Breast epithelium (tissue), 3 donors: ENCODE measurements around the gene ZNF57.

Source experiments
- CTCF ChIP-seq, 3 donors: fragments of 450-650 bp; IDR thresholded peaks; one replicate each; pipeline ENCODE4 v1.5.1; 2016 to 2017; ENCODE audit warnings: antibody characterized with exemption in 3 of 3, mild to moderate bottlenecking in 3 of 3, moderate library complexity in 3 of 3
- POLR2A ChIP-seq: fragments of 450-650 bp; IDR thresholded peaks from one replicate; pipeline ENCODE4 v1.6.1; 2016; ENCODE audit warnings: antibody characterized with exemption, mild to moderate bottlenecking, moderate library complexity
- POLR2AphosphoS5 ChIP-seq, 3 donors: sonication (generic); formaldehyde crosslinking; IDR thresholded peaks; one replicate each; pipeline ENCODE4 v1.6.1; 2017; ENCODE audit warnings: antibody characterized with exemption in 3 of 3

DNA sequence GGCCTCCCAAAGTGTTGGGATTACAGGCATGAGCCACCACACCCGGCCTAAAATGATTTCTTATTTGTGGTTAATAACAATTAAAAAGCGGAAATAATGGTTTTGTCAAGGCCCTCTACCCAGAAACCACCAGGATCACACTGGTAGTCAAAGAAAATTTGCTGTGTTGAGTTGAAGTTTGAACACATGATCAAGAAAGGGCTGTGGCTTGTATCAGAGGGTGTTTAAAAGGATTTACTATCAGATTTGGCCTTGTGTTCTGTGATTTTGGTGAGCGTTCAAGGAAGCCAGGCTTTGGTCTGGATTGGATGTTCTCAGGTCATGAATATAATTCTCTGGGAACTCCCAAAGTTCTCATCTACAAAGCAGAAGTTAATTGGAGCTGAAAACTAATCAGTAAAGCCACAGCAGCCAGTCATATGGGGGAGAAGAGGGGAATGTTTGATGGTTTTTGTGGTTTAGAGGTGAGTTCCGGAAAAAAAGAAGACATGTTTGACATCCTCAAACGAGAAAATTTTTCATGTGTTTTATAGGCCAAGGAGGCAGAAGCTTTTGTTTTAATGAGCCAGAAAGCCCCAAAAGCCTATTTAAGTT, 44.2 kb upstream of the ZNF57 start:
- TF ChIP-seq POLR2AphosphoS5 (IDR thresholded peaks at IDR 0.05): no peak
- TF ChIP-seq CTCF (IDR thresholded peaks at IDR 0.05): no peak
- no peak for TF ChIP-seq POLR2A
